Gastroesophageal sphincter (tissue), 3 donors: ENCODE measurements around the gene LMO7.

ENCODE experiments used
- POLR2A ChIP-seq, 2 donors: fragments of 450-650 bp; IDR thresholded peaks; one replicate each; pipeline ENCODE4 v1.6.1; 2017; ENCODE audit warnings: antibody characterized with exemption in 2 of 2, mild to moderate bottlenecking in 2 of 2, moderate library complexity in 1 of 2
- POLR2AphosphoS5 ChIP-seq: sonication (generic); formaldehyde crosslinking; IDR thresholded peaks from one replicate; pipeline ENCODE4 v1.6.1; 2017; ENCODE audit warnings: antibody characterized with exemption
- TF ChIP-seq, protein P1 (sequence below), 4 experiments: fragments of 200-600 bp in 2 of 4; fragments of 450-650 bp in 2 of 4; sonication (generic) in 1 of 4; IDR thresholded peaks; one replicate each; pipeline ENCODE4 v1.5.1; 2017 to 2019; ENCODE audit warnings: antibody characterized with exemption in 4 of 4, mild to moderate bottlenecking in 2 of 4, moderate library complexity in 2 of 4

- TF ChIP-seq POLR2AphosphoS5 (no peak), POLR2A (IDR thresholded peaks at IDR 0.05) (no peak)
- TF ChIP-seq, protein P1, sequence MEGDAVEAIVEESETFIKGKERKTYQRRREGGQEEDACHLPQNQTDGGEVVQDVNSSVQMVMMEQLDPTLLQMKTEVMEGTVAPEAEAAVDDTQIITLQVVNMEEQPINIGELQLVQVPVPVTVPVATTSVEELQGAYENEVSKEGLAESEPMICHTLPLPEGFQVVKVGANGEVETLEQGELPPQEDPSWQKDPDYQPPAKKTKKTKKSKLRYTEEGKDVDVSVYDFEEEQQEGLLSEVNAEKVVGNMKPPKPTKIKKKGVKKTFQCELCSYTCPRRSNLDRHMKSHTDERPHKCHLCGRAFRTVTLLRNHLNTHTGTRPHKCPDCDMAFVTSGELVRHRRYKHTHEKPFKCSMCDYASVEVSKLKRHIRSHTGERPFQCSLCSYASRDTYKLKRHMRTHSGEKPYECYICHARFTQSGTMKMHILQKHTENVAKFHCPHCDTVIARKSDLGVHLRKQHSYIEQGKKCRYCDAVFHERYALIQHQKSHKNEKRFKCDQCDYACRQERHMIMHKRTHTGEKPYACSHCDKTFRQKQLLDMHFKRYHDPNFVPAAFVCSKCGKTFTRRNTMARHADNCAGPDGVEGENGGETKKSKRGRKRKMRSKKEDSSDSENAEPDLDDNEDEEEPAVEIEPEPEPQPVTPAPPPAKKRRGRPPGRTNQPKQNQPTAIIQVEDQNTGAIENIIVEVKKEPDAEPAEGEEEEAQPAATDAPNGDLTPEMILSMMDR (IDR thresholded peaks at IDR 0.05) = no peak
Observed at GRCh38 chr13:75855216-75855615, 219.1 kb downstream of the LMO7 start.
